Measurements from ENCODE around the gene MSI2.

DNA sequence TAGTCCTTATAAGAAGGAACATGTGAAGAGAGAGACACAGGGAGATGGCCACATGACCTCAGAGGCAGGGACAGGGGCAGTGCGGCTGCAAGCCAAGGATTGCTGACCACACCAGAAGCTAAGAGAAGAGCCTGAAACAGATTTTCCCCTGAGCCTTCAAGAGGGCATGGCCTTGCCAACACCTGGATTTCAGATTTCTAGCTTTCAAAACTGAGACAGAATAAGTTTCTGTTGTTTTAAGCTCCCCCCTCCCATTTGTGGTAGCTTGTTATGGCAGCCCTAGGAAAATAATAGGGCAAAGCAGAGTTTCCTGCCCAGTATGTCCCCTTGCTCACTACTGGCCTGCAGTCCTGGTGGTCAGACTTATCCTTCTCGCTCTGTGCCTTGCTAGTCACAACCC lies 284.3 kb downstream of the MSI2 start:
- TF ChIP-seq CTCF (IDR thresholded peaks at IDR 0.05) (no peak), POLR2A (IDR thresholded peaks at IDR 0.05) (no peak)

Measured in sigmoid colon (tissue), 3 donors.